Measurements from ENCODE around the gene TREML1.
"Not testable (repeated sequence)": the region's sequence is repeated elsewhere in the genome, so short reads cannot be mapped to it uniquely, and the experiment has no call there.

The TREML1 gene

GRCh38 chr6:41147917-41148316 lies 6.2 kb downstream of the TREML1 start:
- DNase-seq (ENCODE audit: low spot score) = no peak

GRCh38 chr6:41136911-41137310 lies 17.2 kb downstream of the TREML1 start:
- DNase-seq (ENCODE audit: low spot score) = no peak

GRCh38 chr6:41135062-41135832 lies 18.9 kb downstream of the TREML1 start:
- no peak for DNase-seq (ENCODE audit: low spot score)

DNA sequence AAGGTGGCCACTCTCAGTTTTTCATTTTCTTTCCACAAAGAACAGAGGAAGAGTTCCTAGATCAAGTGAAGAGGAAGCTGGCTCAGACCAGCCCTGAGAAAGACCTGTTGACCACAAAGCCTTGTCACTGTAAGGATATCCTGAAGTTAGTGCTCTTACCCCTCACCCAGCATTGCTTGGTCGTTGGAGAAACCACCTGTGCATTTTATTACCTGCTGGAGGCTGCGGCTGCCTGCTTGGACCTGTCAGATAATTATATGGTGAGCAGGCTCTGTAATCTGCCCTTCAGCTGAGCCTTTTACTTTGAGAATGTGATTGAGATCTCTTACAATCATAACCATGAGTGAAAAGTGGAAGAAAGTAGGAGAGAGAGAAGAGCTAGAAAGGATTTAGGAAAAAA lies 21.9 kb downstream of the TREML1 start:
- DNase-seq (ENCODE audit: low spot score) = no peak

- DNase-seq (ENCODE audit: low spot score) = no peak
These were observed 28.9 kb downstream of the TREML1 start for GRCh38 chr6:41125282-41125681.

DNA sequence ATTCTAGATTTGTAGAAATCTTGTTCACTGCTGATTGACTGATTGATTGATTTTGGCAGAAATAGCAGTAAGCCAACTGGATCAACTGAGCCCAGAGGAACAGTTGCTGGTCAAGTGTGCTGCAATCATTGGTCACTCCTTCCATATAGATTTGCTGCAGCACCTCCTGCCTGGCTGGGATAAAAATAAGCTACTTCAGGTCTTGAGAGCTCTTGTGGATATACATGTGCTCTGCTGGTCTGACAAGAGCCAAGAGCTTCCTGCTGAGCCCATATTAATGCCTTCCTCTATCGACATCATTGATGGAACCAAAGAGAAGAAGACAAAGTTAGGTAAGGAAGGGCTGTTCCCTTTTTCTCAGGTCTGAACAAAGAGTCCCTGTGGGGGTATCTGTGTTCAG lies 31.2 kb downstream of the TREML1 start:
- DNase-seq (ENCODE audit: low spot score) = no peak

GRCh38 chr6:41122373-41122772 lies 31.8 kb downstream of the TREML1 start:
- no peak for DNase-seq (ENCODE audit: low spot score)

- DNase-seq (ENCODE audit: low spot score) = no peak
These were observed 34.1 kb downstream of the TREML1 start for GRCh38 chr6:41120058-41120457.

DNA sequence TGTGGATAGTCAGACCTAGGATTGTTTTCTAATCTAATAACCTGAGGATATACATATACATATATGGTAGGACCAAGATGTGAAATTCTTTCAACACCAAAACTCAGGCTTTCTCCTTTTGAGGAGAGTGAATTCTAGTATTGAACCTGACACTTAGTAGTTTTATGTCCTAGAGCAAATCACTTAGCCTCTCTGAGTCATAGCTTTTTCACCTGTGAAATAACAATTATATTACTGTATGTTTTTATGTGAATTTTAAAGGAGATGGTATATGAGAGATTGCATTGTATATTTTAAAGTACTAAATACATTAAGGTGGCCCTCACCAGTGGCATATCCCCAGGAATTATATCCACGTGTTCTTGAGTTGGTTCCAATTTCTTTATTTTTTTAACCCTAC lies 34.6 kb downstream of the TREML1 start:
- DNase-seq (ENCODE audit: low spot score) = no peak

DNA sequence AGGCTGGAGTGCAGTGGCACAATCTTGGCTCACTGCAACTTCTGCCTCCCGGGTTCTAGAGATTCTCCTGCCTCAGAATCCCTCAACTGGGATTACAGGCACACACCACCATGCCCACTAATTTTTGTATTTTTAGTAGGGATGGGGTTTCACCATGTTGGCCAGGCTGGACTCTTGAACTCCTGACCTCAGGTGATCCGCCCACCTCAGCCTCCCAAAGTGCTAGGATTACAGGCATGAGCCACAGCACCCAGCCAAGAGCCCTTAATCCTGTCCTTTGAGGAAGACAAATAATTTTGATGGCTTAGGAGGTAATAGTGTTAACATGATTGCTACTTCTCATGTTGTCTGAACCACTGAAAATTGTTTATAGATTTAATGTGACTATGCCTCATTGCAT lies 39.1 kb downstream of the TREML1 start:
- not testable (repeated sequence) for DNase-seq (ENCODE audit: low spot score)

- DNase-seq (ENCODE audit: low spot score) = no peak
These were observed 43.1 kb downstream of the TREML1 start for GRCh38 chr6:41111017-41111416.

DNA sequence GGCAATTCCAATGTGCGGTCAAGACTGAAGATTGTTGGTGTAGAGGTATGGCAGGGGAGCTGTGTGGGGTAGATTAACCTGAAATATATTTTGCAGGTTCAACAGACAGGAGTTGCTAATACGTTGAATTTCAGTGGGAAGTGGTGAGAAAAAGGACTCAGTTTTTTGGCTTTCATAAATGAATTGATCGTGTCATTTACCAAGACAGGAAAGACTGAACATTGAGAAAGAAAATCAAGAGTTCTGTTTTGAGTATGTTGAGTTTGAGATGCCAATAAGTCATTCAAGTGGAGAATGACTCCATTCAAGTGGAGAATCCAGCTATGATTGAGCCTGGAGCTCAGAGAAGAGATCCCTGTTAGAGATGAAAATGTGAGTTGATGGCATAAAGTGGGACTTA lies 50.3 kb downstream of the TREML1 start:
- no peak for DNase-seq (ENCODE audit: low spot score)

GRCh38 chr6:41100871-41101287 lies 53.3 kb downstream of the TREML1 start:
- no peak for DNase-seq (ENCODE audit: low spot score)

Data from COLO829 (cell line).